SU-DHL-6 (cell line): ENCODE results near the gene SLC25A23.

ENCODE experiments used
- H2AFZ ChIP-seq: fragments of 200-600 bp; sonication (generic); 2 replicates; pipeline ENCODE4 v1.6.1; 2014; ENCODE audit warnings: low read depth, mild to moderate bottlenecking, moderate library complexity, mixed read lengths, antibody characterized with exemption, low read length; ENCODE audit not compliant: severe bottlenecking
- H3F3A ChIP-seq: fragments of 200-600 bp; shearing (Covaris generic); 2 replicates; pipeline ENCODE4 v1.6.0; 2016; ENCODE audit warnings: antibody characterized with exemption, mild to moderate bottlenecking; ENCODE audit not compliant: insufficient read depth
- H3K27ac ChIP-seq: fragments of 200-600 bp; sonication (generic); 2 replicates; pipeline ENCODE4 v1.5.1; 2016; ENCODE audit warnings: low read depth, mild to moderate bottlenecking, low read length, moderate library complexity, mixed read lengths
- H3K27me3 ChIP-seq: fragments of 200-600 bp; sonication (generic), shearing (Covaris generic); 2 replicates; pipeline ENCODE4 v1.6.0; 2014; ENCODE audit warnings: mild to moderate bottlenecking, low read length
- H3K36me3 ChIP-seq: fragments of 200-600 bp; sonication (generic); 2 replicates; pipeline ENCODE4 v1.6.1; 2014; ENCODE audit warnings: mild to moderate bottlenecking, low read length, mixed read lengths
- H3K4me2 ChIP-seq: fragments of 300-600, 200-600 bp; shearing (Covaris generic), sonication (generic); 2 replicates; pipeline ENCODE4 v1.6.0; 2014; ENCODE audit warnings: low read length, low read depth, mild to moderate bottlenecking; ENCODE audit not compliant: poor library complexity, severe bottlenecking
- H3K4me3 ChIP-seq: fragments of 200-600 bp; sonication (generic); 2 replicates; pipeline ENCODE4 v1.5.1; 2014; ENCODE audit warnings: antibody characterized with exemption, low read length, mild to moderate bottlenecking, mixed read lengths; ENCODE audit not compliant: insufficient read depth, poor library complexity, severe bottlenecking
- H3K79me2 ChIP-seq: fragments of 200-600 bp; sonication (generic); 2 replicates; pipeline ENCODE4 v1.6.1; 2014; ENCODE audit warnings: mild to moderate bottlenecking, low read length, moderate library complexity; ENCODE audit not compliant: insufficient read depth
- H3K9ac ChIP-seq: fragments of 200-600 bp; sonication (generic); 2 replicates; pipeline ENCODE4 v1.7.0; 2014; ENCODE audit warnings: mild to moderate bottlenecking, low read length
- H3K9me2 ChIP-seq: fragments of 200-600 bp; sonication (generic); replicated peaks from 2 replicates; pipeline ENCODE4 v1.6.1; 2014; ENCODE audit warnings: low read length; ENCODE audit not compliant: insufficient read depth
- H3K9me3 ChIP-seq: fragments of 200-600 bp; sonication (generic); 2 replicates; pipeline ENCODE4 v1.6.1; 2014; ENCODE audit warnings: low read length, mixed read lengths; ENCODE audit not compliant: insufficient read depth
- H4K20me1 ChIP-seq: fragments of 200-600 bp; sonication (generic); 2 replicates; pipeline ENCODE4 v1.6.1; 2014; ENCODE audit warnings: low read depth, mild to moderate bottlenecking, antibody characterized with exemption, low read length, moderate library complexity, mixed read lengths
- EZH2phosphoT487 ChIP-seq: fragments of 200-600 bp; sonication (generic), shearing (Covaris generic); conservative IDR thresholded peaks from 2 replicates; pipeline ENCODE4 v1.6.1; 2018; ENCODE audit warnings: mild to moderate bottlenecking, antibody characterized with exemption, low read length, moderate library complexity, mixed read lengths
- TF ChIP-seq, protein P1 (sequence below): fragments of 200-600 bp; sonication (generic); IDR thresholded peaks from one replicate; pipeline ENCODE4 v1.5.1; 2017; ENCODE audit warnings: antibody characterized with exemption, mild to moderate bottlenecking, low read length, moderate library complexity; ENCODE audit not compliant: insufficient read depth, poor library complexity, severe bottlenecking

The SLC25A23 gene

DNA sequence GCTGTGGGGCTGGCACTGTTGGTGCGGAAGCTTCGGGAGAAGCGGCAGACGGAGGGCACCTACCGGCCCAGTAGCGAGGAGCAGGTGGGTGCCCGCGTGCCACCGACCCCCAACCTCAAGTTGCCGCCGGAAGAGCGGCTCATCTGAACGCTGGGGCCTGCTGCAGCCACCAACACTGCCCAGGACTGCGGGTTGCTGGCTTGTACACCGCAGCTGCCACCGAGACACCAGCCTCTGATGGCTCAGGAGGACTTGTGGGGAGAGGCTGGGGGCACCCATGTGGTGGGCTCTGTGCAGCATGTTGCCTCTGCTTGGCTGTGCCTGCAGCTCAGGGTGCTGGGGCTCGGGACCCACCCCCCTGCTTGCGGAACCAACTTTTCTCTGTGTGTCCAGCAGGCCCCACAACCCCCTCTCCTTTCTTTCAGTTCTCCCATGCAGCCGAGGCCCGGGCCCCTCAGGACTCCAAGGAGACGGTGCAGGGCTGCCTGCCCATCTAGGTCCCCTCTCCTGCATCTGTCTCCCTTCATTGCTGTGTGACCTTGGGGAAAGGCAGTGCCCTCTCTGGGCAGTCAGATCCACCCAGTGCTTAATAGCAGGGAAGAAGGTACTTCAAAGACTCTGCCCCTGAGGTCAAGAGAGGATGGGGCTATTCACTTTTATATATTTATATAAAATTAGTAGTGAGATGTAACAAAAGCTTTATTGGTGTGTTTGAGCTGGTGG lies 7.1 kb upstream of the SLC25A23 start:
- H3F3A ChIP-seq, result no peaks in the 10 kb centered on the region
- H3K4me2 ChIP-seq, result no peak overlapping the region
- no peaks in the 10 kb centered on the region for H4K20me1 ChIP-seq
- no peak overlapping the region for H3K9ac ChIP-seq
- H3K36me3 ChIP-seq, result no peaks in the 10 kb centered on the region
- no peak overlapping the region for H2AFZ ChIP-seq
- no peaks in the 10 kb centered on the region for H3K79me2 ChIP-seq
- H3K9me3 ChIP-seq, result no peaks in the 10 kb centered on the region
- no peak overlapping the region for H3K4me3 ChIP-seq
- no peaks in the 10 kb centered on the region for H3K9me2 ChIP-seq
- TF ChIP-seq, protein P1, sequence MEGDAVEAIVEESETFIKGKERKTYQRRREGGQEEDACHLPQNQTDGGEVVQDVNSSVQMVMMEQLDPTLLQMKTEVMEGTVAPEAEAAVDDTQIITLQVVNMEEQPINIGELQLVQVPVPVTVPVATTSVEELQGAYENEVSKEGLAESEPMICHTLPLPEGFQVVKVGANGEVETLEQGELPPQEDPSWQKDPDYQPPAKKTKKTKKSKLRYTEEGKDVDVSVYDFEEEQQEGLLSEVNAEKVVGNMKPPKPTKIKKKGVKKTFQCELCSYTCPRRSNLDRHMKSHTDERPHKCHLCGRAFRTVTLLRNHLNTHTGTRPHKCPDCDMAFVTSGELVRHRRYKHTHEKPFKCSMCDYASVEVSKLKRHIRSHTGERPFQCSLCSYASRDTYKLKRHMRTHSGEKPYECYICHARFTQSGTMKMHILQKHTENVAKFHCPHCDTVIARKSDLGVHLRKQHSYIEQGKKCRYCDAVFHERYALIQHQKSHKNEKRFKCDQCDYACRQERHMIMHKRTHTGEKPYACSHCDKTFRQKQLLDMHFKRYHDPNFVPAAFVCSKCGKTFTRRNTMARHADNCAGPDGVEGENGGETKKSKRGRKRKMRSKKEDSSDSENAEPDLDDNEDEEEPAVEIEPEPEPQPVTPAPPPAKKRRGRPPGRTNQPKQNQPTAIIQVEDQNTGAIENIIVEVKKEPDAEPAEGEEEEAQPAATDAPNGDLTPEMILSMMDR, result no peak
- TF ChIP-seq EZH2phosphoT487, result no peak
- no peaks in the 10 kb centered on the region for H3K27me3 ChIP-seq
- no peak overlapping the region for H3K27ac ChIP-seq

DNA sequence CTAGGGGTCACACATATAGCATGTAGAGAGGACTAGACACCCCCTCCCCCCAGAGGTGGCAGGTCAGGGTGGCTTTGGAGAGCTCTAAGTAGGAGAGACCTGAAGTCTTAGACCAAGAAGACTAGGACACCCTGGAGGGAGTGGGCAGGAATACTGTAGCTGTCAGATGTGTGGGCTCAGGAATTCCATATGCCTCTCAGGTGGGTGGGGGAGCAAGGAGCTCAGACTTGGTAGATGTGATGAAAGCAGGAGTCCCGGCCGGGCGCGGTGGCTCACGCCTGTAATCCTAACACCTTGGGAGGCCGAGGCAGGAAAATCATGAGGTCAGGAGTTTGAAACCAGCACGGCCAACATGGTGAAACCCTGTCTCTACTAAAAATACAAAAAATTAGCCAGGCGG lies 6.1 kb upstream of the SLC25A23 start:
- TF ChIP-seq EZH2phosphoT487, result no peak

DNA sequence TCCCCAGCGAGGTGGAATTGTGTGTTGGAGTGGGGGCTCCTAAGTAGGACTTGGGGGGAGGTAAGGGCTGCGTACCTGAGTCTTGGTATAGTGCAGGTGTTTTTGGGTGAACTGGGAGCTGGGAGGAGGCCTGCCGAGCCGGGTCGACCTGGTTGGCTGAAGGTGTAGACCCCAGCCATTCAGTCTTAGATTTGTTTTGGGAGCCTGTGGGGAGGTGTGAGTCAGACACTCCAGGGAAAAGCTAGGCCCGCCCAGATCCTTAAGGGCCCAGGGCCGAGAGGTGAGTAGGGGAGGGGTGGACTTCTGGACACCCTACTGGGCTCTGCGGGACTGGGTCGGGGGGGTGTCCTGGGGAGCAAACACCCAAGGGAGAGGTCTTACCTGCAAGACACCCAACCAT lies 5.4 kb upstream of the SLC25A23 start:
- H3K4me2 ChIP-seq, result peak overlapping the region; percentile 10
- no peaks in the 10 kb centered on the region for H3K9me3 ChIP-seq
- H3K9ac ChIP-seq, result no peak overlapping the region
- H2AFZ ChIP-seq, result no peak overlapping the region
- H3F3A ChIP-seq, result no peaks in the 10 kb centered on the region
- H3K36me3 ChIP-seq, result no peaks in the 10 kb centered on the region
- H4K20me1 ChIP-seq, result no peaks in the 10 kb centered on the region
- no peak overlapping the region for H3K4me3 ChIP-seq
- no peak for TF ChIP-seq EZH2phosphoT487
- TF ChIP-seq, protein P1, result no peak
- no peaks in the 10 kb centered on the region for H3K79me2 ChIP-seq
- no peaks in the 10 kb centered on the region for H3K27me3 ChIP-seq
- H3K9me2 ChIP-seq, result no peaks in the 10 kb centered on the region
- H3K27ac ChIP-seq, result no peak overlapping the region

More for the DNA sequence above, 6.1 kb upstream of the SLC25A23 start:
- no peaks in the 10 kb centered on the region for H3K36me3 ChIP-seq
- no peak overlapping the region for H3K27ac ChIP-seq
- H3K9me2 ChIP-seq, result no peaks in the 10 kb centered on the region
- H3K9ac ChIP-seq, result no peak overlapping the region
- H3K4me3 ChIP-seq, result no peak overlapping the region
- H2AFZ ChIP-seq, result no peak overlapping the region
- no peaks in the 10 kb centered on the region for H3K79me2 ChIP-seq
- no peaks in the 10 kb centered on the region for H3K9me3 ChIP-seq
- no peaks in the 10 kb centered on the region for H4K20me1 ChIP-seq
- H3F3A ChIP-seq, result no peaks in the 10 kb centered on the region
- no peaks in the 10 kb centered on the region for H3K27me3 ChIP-seq
- peak overlapping the region; percentile 10 for H3K4me2 ChIP-seq

DNA sequence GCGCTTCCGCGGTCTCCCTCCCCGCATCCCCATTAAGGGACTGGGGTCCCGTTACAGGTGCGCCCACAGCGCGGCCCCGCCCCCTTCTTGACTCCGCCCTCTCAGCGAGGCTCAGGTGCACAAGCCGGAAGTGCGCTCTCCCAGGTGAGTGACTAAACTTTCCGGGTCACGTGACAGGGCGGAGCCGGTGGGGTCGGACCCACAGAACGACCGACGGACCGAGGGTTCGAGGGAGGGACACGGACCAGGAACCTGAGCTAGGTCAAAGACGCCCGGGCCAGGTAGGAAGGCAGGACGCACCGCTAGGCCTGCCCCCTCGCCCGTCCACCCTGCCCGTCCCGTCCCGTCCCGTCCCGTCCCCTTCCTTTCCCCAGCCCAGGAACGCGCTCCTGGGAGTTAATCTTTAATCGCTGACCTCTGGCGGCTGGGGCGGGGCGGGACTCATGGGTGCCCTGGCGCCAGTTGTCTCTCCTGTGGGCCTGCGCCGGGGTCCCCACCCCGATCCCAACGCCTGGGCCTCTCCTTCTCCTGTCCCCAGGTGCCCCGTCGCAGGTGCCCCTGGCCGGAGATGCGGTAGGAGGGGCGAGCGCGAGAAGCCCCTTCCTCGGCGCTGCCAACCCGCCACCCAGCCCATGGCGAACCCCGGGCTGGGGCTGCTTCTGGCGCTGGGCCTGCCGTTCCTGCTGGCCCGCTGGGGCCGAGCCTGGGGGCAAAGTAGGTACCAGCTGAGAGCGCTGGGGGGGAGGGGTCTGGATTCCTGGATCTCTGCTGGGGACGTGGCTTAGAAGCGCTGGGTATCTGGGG lies 4.7 kb upstream of the SLC25A23 start, which contains the start of gene CRB3:
Gene CRB3, plus strand, starts transcription at position 202 of the 804 bp plus-strand sequence. Its CDS starts 431 bp downstream, at position 633.
- no peaks in the 10 kb centered on the region for H3K9me3 ChIP-seq
- H3K9ac ChIP-seq, result no peak within 1 kb of the TSS
- H3K79me2 ChIP-seq, result no peaks in the 10 kb centered on the region
- no peak within 1 kb of the TSS for H2AFZ ChIP-seq
- H3K36me3 ChIP-seq, result no peaks in the 10 kb centered on the region
- H3F3A ChIP-seq, result no peaks in the 10 kb centered on the region
- no peaks in the 10 kb centered on the region for H3K9me2 ChIP-seq
- H3K4me2 ChIP-seq, result peak within 1 kb of the TSS; percentile 10
- H3K27me3 ChIP-seq, result no peaks in the 10 kb centered on the region
- H3K4me3 ChIP-seq, result no peak within 1 kb of the TSS
- H3K27ac ChIP-seq, result no peak within 1 kb of the TSS
- H4K20me1 ChIP-seq, result no peaks in the 10 kb centered on the region
- TF ChIP-seq, protein P1, result no peak
- TF ChIP-seq EZH2phosphoT487, result no peak
